A673 (cell line): ENCODE results near the gene FBXL13.

Source experiments
- CTCF ChIP-seq: fragments of 300-800, 200-600 bp; sonication (generic); conservative IDR thresholded peaks from 2 replicates; pipeline ENCODE4 v1.5.1; 2017; ENCODE audit warnings: low read depth, mild to moderate bottlenecking, antibody characterized with exemption, low read length, moderate library complexity, mixed read lengths
- EZH2 ChIP-seq: fragments of 200-600 bp; sonication (generic); IDR thresholded peaks from 2 replicates; pipeline ENCODE4 v1.6.1; 2017; ENCODE audit warnings: borderline replicate concordance, low read depth, mild to moderate bottlenecking, mixed read lengths, antibody characterized with exemption, low read length; ENCODE audit not compliant: poor library complexity, severe bottlenecking

DNA sequence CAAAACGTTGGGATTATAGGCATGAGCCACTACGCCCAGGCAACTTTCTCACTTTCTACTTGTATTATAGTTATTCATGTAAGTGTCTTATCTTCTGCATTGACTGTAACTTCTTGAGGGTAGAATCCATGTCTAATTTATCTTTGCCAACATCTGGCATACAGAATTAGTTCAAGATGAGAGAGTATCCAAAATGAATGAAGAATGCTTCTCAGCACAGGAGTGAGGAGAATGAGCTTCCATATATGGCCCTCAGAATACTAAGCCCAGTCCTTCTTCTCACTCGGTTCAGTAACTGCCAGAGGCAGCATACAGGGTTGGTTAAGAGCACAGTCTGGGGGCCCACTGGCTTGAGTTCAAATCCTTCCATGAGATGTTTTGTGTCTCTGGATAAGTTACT is 236.8 kb downstream of the FBXL13 start:
- no peak for TF ChIP-seq CTCF
- TF ChIP-seq EZH2 = no peak
